GM21529 (cell line): ENCODE results near the gene DDI1.
A peak's percentile ranks its signal among the peaks of the same experiment; 100 is the strongest.
"Not testable (repeated sequence)": the region's sequence is repeated elsewhere in the genome, so short reads cannot be mapped to it uniquely, and the experiment has no call there.

Source experiments
- ATAC-seq: cut with Tn5 transposase; IDR thresholded peaks from one replicate; pipeline ENCODE4 v1.9.1; 2021; ENCODE audit not compliant: unreplicated experiment

Gene DDI1

DNA sequence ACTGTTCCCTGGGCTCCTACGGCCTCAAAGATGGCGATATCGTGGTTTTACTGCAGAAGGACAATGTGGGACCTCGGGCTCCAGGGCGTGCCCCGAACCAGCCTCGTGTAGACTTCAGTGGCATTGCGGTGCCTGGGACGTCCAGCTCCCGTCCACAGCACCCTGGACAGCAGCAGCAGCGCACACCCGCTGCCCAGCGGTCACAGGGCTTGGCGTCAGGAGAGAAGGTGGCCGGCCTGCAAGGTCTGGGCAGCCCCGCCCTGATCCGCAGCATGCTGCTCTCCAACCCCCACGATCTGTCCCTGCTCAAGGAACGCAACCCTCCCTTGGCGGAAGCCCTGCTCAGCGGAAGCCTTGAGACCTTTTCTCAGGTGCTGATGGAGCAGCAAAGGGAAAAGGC lies 555 bp downstream of the DDI1 start:
- ATAC-seq, result no peak

DNA sequence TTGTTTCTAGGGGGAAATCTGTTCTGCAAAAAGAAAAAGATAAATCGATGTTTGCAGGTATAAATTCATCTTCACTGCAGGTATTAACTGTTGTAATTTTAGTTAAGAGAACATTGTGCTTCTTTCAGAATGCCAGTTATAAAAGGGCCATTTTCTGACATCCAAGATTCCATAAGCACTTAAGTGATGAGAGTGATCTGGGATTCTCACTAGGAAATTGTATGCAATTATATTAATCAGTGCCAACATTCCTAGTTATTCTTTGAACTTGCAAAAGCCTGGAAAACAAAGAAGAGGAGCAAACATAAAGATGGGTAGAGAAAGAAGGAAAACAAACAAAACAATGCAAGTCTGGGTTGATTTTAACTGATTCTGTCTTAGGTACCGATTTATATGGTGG lies 5.4 kb downstream of the DDI1 start:
- no peak for ATAC-seq

DNA sequence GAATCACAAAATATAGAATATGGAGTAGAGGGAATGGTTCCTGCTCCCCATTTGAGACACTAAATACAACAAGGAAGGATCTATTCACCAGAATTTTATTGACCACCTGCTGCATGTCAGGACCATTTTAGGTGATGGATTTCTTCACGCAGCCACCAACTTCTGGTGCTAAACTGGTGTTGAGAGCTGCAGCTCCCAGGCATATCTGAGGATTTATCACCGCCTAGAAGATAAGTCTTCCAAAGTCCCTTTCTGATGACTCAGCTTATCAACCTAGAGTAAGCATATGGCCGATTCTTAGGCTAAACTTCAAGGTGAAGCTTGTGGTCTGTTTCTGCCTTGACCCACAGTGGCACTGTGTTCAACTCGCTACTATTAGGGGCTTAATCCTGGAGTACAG lies 6.7 kb downstream of the DDI1 start:
- ATAC-seq, result no peak

DNA sequence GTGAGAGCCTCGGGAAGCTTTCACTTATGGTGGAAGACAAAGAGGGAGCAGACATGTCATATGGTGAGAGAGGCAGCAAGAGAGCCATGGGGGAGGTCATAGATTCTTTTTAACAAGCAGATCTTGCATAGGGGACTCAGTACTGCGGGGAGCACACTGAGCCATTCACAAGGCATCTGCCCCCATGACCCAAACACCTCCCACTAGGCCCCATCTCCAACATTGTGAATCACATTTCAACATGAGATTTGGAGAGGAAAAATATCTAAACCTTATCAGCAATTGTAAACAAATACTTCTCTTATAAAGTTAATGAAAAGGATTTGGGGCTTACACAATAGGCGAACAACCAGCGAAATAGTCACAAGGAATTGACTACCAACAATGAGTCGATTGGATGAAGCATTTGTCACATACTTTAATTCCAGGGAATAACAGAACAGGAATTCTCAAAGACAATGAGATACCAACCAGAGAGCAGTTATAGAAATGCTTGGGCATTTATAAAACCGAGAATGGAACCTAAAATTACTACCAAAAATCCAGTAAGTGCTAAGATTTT lies 7.3 kb downstream of the DDI1 start:
- no peak for ATAC-seq

DNA sequence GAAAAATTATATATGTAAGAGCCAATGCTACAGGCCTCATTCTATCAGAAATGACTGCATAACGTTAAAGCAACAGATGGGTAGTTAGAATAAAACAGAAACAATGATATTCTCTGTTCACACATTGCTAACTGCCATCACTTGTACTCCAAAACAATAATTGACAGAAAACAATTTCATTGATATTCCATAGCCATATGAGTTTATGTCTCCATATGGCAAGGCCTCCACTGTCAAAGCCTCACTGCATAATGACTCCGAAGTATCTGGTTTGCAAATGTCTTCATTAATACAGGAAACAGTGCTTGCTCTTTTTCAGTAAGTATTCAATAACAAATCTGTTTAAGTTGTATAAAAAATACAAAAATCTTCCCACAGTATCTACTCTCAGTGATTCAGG lies 9.9 kb downstream of the DDI1 start:
- no peak for ATAC-seq

DNA sequence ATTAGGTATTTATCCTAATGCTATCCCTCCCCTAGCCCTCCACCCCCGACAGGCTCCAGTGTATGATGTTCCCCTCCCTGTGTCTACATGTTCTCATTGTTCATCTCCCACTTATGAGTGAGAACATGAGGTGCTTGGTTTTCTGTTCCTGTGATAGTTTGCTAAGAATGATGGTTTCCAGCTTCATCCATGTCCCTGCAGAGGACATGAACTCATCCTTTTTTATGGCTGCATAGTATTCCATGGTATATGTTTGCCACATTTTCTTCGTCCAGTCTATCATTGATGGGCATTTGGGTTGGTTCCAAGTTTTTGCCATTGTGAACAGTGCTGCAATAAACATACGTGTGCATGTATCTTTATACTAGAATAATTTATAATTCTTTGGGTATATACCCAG lies 10.4 kb downstream of the DDI1 start:
- ATAC-seq, result not testable (repeated sequence)

DNA sequence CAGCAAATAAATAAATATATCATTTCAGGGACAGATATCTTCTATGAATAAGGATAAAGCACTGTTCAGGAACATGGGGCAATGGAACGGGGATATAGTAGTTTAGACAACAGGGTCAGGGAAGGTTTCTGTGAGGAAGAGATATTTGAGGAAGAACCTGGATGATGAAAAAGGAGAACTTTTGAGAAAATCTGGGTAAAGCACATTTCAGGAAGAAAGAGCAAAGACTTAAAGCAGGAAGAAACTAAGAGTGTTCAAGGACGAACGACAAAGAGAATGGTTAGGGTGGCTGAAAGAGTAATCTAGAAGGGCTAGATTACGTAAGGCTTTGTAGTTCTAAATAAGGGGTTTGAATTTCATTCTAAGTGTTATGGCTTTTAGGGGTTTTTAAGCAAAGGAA lies 12.7 kb downstream of the DDI1 start:
- ATAC-seq, result no peak

DNA sequence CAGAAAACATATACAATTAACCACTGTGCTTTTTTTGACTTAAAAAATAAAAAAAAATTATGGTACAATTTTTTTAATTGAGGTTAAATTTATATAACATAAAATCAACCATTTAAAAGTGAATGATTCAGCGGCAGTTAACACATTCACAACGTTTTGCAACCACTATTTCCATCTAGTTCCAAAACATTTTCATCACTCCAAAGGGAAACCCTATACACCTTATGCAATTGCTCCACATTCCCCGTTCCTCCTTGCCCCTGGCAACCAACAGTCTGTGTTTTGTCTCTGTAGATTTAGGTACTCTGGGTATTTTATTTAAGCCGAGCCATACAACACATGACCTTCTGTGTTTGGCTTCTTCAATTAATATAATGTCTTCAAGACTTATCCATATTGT lies 15.3 kb downstream of the DDI1 start:
- no peak for ATAC-seq

DNA sequence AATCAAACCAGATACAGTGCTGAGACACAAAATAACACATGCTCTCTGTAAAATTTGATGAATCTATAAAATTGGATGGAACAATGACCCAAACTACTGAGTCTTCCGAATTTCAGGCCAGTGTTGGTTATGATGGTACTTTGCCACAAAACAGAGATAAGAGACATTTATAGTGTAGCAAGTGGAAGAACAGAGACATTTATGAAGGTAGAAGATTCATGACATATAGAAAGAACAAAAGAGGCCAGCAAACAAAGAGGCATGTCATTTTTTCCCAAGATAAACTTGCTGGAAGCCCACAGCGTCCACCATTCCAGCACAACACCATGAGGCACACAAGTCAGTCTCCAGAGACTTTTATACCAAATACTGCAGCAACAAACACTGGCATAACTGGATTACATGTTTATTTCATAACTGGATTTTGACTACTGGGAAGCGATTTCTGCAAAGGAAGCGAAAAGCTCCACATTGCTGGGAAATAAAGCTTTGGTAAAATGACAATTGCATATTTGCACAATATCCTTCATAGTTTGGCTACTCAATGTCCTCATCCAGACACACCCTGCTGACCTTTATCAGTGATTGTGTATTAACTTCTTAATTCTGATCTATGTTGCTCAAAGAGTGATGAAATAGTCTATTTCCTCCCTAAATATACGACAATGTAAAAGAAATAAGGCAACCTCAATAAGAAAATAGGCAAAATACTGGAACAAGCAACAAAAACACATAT lies 17.5 kb downstream of the DDI1 start:
- no peak for ATAC-seq

DNA sequence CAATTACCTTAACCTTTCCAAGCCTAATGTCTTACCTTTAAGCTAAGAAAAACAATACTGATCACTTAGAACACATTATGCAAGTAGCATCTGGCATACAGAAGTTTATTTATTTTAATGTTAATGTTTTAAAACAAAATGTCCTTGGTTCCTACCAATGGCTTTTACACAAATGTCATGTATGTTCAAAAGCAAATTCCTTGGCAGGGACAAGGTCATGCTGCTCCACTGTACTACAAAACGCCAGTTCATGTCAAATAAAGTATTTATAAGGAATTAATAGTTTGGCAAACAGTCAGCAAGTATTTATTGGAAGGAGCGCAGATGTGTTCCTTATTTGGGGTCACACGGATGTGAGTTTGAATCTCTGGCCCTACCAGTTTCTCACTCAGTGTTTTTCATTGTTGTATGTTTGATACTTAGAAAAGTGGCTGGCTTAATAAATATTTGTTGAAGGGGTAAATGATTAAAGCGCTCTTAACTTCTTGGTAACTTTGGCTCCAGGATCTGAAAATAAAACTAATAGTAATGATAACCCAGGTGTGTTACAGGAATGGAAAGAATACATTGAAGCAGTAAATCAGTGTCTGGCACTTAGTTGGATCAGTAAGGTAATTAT lies 18.6 kb downstream of the DDI1 start:
- no peak for ATAC-seq

DNA sequence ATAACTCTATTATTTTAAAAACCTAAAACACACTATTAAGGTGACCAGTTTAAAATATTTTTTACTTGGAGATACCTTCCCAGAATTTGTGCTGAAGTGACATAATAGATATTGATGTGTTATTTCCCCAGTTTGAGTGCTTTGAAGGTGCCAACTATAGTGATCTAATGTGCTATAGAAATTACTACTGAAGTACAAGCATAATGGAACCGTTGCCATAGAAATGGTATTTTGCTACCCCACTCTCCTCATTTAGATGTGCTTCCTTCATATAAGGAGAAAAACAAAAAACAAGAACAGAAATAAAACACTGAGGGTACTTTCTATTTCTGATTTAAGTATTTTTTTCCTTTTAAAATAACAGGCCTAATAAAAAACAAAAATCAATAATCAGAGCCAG lies 19.2 kb downstream of the DDI1 start:
- ATAC-seq, result no peak

DNA sequence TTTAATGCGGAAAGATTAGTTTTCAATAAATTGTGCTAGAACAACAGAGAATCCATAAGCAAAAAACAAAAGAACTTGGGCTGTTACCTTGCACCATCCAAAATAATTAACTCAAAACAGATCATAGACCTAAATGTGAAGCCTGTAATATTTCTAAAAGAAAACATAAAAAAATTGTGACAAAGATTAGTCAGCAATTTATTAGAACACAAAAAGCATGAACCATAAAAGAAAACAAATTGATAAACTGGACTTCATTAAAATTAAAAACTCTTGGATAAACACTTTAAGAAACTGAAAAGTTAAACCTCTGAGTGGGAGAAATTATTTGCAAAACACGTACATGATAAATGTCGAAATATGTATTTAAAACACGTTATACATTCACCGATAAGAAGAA lies 21.5 kb downstream of the DDI1 start:
- ATAC-seq, result no peak

DNA sequence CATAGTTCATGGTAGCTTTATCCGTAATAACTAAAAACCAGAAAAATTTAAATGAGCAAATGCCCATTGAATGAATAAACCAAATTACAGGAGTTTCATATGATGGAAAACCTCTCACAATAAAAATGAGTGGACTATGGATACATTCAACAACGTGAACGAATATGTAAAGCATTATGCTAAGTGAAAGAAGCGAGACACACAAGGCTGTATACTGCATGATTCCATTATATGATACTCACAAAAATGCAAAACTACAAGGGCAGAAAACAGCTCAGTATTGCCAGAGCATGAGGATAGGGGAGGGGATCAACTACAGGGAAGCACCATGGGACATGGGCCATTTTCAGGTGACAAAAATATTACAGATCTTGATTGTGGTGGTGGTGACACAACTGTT lies 22.2 kb downstream of the DDI1 start:
- no peak for ATAC-seq

DNA sequence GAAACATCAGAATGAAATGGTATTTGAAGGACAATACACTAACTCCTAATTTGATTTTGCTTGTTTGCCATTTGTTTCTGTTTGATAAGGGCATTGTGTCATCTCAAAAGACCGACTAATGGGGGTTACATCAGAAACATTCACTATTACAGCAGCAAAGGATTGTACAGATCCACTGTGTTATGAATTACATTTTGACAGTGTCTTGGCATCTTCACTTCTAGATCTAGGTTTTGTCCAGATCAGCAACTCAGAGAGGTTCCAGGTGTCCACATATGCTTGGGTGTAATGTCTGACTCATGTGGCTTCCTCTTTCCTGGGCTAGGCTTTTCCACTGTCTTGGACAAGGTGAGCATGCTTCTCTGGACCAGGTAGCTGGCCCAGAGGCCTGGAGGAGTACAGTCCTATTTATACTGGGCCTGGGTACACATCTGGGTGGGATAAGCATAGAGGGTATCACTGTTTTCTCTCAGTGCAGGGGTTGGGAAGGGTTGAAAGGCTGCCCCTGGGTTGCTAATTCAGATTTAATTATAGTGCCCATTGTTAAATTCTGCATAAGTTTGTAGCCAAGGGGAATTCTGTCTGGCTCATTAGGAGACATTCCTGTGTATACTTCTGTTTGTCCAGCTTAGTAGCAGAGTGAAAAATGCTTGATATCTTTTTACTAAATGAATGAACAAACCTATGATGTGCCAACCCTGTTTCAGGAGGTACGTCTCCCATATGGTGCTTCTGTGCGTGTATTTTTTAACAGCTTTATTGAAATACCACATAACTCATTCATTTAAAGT lies 23.8 kb downstream of the DDI1 start:
- ATAC-seq, result no peak

DNA sequence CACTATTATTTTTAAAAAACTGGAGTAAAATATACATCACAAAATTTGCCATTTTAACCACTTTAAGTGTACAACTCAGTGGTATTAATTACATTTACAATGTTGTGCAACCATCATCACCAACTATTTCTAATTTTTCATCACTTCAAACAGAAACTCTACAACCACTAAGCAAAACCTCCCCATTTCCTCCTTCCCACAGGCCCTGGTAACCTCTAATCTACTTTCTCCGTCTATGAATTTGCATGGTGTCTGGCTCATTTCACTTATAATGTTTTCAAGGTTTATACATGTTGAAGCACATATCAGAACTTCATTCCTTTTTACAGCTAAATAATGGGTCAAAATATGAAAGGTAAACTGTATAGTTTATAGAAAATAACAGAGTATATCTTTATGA lies 24.4 kb downstream of the DDI1 start:
- ATAC-seq, result peak; percentile 75

DNA sequence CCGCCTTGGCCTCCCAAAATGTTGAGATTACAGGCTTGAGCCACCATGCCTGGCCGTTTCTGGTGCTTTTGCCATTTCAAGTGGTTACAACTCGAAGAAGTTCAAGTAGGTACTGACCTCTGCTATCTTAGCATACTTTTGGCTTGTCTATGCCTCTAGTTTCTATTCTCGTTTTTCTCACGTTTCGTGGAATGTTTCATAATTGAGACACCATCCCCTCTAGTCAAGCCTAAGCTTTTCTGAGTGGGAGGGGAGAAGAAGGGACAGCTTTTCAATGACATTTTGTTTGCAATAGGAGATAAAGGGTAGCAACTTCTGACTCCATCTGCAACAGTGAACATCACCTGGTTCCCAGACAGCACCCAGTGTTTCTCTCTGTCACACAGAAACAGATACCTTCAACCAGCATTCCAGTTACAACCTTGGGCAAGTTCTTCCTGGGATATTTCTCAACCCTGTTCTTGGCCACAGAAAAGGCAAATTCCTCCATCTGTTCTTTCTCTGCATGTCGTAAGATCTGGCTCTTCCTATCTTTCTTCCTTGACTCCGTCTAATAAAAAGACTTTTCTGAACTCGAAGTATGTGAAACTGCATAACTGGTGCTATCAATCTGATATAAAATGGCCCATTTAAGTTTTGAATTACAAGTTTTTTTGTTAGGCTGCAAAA lies 25.5 kb downstream of the DDI1 start:
- no peak for ATAC-seq

DNA sequence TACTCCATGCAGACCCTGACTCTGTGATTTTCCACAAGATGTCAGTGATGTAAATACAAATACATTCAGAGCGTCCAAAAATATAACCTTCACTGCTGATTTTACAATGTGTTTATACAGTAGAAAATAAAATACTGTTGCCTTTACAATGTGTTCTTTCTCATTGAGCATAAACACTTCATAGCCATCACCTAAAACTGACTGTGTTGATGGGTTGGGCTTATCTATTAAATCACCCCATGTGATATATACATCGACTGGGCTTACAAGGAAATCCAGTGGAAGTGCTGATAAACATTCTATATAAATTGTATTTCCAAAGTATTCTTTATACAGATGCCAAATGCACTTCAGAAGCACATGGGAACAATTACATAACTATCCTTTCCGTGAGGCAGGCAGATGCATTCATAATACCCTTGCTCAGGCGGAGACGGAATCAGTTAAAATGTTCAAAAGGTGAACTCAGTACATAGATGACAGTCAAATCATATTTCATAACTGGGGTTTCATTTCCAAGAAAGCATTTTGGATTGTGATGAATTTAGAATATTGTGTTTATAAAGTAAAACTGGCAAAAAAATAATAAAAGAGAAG lies 27.7 kb downstream of the DDI1 start:
- no peak for ATAC-seq

DNA sequence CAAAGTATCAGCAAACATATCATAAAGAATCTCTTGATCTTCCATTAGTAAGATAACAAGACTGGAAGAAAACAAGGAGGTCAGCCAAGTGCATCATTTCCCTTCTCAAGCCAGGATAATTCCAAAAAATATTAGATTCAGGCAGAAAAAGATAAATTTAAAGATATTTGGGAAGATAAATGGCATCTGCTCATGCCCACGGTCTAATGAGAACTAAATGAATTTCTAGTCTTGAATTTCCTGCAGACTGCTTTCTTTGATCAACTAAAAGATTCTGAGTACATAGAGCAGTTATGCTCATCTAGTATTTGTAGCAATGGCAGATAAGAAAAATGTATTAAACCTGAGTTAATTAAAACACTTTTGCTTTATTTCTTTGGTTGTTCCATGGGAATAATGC lies 31.1 kb downstream of the DDI1 start:
- ATAC-seq, result no peak

DNA sequence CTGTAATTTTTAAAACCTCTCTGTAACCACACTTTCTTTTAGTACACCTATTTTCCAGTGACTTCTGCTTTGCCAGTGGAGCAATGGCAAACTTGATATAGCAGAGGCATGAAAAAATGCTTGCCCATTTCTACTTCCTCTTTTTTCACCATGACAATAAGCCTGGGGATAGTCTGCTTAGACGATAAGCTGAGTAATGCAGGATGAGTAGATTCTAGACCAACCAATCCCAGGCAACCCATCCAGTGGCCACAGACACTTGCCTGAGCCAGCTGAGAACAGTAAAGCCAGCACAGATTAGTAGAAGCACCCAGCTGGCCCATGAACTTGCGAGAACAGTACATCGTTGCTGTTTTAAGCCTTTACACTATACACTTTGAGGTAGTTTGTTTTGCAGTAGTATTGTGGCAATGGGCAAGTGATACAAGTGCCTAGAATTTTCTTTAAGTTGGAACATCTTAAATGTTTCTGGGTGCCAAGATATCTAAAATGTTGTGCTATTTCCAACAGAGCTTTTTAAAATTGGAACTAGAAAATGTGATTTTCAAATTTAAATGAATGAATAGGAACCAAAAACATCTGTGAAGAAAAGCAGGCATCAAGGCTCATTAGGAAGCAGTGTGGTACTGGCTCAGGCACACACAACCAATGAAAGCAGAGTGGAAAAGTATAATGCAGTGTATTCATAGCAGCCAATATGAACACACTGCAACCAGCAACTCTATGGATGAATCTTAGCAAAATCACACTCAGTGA lies 37.7 kb downstream of the DDI1 start:
- peak; percentile 84 for ATAC-seq

DNA sequence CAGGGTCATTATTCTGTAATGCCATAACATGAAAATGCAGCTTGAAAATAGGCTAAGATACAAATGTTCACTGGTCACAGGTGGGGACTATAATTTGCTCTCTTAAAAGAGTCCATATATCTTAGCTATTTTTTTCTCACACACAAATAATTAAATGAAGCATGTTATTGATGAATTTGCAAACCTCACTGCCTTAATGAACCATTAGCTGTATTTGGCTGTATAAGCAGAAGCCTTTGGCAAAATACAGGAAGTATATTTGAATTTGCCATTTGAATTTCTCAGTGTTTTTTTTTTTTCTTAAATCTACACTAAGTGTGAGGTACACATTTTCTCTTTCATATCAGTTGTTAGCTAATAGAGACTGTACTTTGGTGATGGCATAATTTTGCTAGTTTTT lies 38.7 kb downstream of the DDI1 start:
- ATAC-seq, result no peak
